Smooth muscle cell (in vitro differentiated cells): ENCODE results near the gene NRIP3. TPM values are rescaled to one million over a fixed set of nuclear protein-coding genes. Genes with fewer than 3 reads are reported as not detected.
A peak's percentile ranks its signal among the peaks of the same experiment; 100 is the strongest.
"Not testable (repeated sequence)": the region's sequence is repeated elsewhere in the genome, so short reads cannot be mapped to it uniquely, and the experiment has no call there.

Experiments
- DNase-seq: peaks from one replicate; lab custom pipeline; 2025; ENCODE audit not compliant: unreplicated experiment; lab: John Stamatoyannopoulos, UW
- H2AFZ ChIP-seq: fragments of 200-600 bp; sonication (generic); 2 replicates; pipeline ENCODE4 v1.6.0; 2016; ENCODE audit warnings: antibody characterized with exemption, low read depth, mild to moderate bottlenecking
- H3F3A ChIP-seq: fragments of 200-600 bp; sonication (generic); 2 replicates; pipeline ENCODE4 v1.6.0; 2017; ENCODE audit warnings: antibody characterized with exemption, low read depth
- H3K27ac ChIP-seq: fragments of 200-600 bp; sonication (generic); 2 replicates; pipeline ENCODE4 v1.5.1; 2016; ENCODE audit warnings: low read depth, mild to moderate bottlenecking
- H3K27me3 ChIP-seq: fragments of 200-600 bp; sonication (generic); 2 replicates; pipeline ENCODE4 v1.6.1; 2016; ENCODE audit warnings: low read depth, mild to moderate bottlenecking
- H3K36me3 ChIP-seq: fragments of 200-600 bp; sonication (generic); 2 replicates; pipeline ENCODE4 v1.5.1; 2016; ENCODE audit warnings: low read depth
- H3K4me1 ChIP-seq: fragments of 200-600 bp; sonication (generic); 2 replicates; pipeline ENCODE4 v1.5.1; 2016; ENCODE audit warnings: low read depth
- H3K4me2 ChIP-seq: fragments of 200-600 bp; sonication (generic); 2 replicates; pipeline ENCODE4 v1.6.0; 2016; ENCODE audit warnings: mild to moderate bottlenecking
- H3K4me3 ChIP-seq: fragments of 200-600 bp; sonication (generic); 2 replicates; pipeline ENCODE4 v1.5.1; 2016; ENCODE audit warnings: mild to moderate bottlenecking
- H3K79me2 ChIP-seq: fragments of 200-600 bp; sonication (generic); 2 replicates; pipeline ENCODE4 v1.6.0; 2016; ENCODE audit warnings: low read depth, mild to moderate bottlenecking
- H3K9ac ChIP-seq: fragments of 200-600 bp; sonication (generic); 2 replicates; pipeline ENCODE4 v1.6.0; 2016; ENCODE audit warnings: low read depth
- H3K9me3 ChIP-seq: fragments of 200-600 bp; sonication (generic); replicated peaks from 2 replicates; pipeline ENCODE4 v1.5.1; 2016; ENCODE audit warnings: low read depth
- H4K20me1 ChIP-seq: fragments of 200-600 bp; sonication (generic); 2 replicates; pipeline ENCODE4 v1.6.0; 2016; ENCODE audit warnings: low read depth
- WGBS: methylation state at CpG from one replicate; pipeline ENCODE4 v1.1.7; 2016; ENCODE audit warnings: low lambda C conversion rate; 5-methylcytosine and 5-hydroxymethylcytosine counted together
- polyA plus RNA-seq: library from polyadenylated mRNA; unstranded; fragments of >200 nt; fragmentation: Nextera tagmentation; extraction: Ambion mirVana; gene quantifications from 2 replicates; pipeline ENCODE4 v1.2.1, GENCODE V29; 2016
- total RNA-seq: library from RNA; depleted of rRNA; stranded (reverse); fragments of >200 nt; gene quantifications from 2 replicates; pipeline ENCODE4 v1.2.3, GENCODE V29; 2014
- TF ChIP-seq, protein P1 (sequence below): fragments of 200-600 bp; sonication (generic); IDR thresholded peaks from 2 replicates; pipeline ENCODE4 v1.5.1; 2017; ENCODE audit warnings: borderline replicate concordance, mild to moderate bottlenecking, antibody characterized with exemption; ENCODE audit not compliant: insufficient read depth, poor library complexity, severe bottlenecking

The NRIP3 gene
- total and polyA plus RNA-seq, 2 experiments from 2014 or later = 10.1 to 19.6 TPM

- 75% methylated on average over 1 of the region's 1 CpG for WGBS
- no peak overlapping the region for H2AFZ ChIP-seq
Observed at GRCh38 chr11:8989453-8989852, 14.3 kb downstream of the NRIP3 start.

GRCh38 chr11:8988329-8989234 lies 15.2 kb downstream of the NRIP3 start:
- Histone ChIP-seq H3K4me2 (peak overlapping the region; percentile 37), H3K4me1 (no peaks in the 10 kb centered on the region), H3K9ac (no peak overlapping the region), H2AFZ (no peak overlapping the region), H3K27me3 (no peaks in the 10 kb centered on the region), H3F3A (no peaks in the 10 kb centered on the region), H3K27ac (peak overlapping the region; percentile 4), H4K20me1 (peaks cover 3% of the 10 kb centered on the region), H3K4me3 (no peak overlapping the region), H3K36me3 (no peaks in the 10 kb centered on the region), H3K9me3 (no peaks in the 10 kb centered on the region), H3K79me2 (no peaks in the 10 kb centered on the region)
- no peak for DNase-seq
- TF ChIP-seq, protein P1, sequence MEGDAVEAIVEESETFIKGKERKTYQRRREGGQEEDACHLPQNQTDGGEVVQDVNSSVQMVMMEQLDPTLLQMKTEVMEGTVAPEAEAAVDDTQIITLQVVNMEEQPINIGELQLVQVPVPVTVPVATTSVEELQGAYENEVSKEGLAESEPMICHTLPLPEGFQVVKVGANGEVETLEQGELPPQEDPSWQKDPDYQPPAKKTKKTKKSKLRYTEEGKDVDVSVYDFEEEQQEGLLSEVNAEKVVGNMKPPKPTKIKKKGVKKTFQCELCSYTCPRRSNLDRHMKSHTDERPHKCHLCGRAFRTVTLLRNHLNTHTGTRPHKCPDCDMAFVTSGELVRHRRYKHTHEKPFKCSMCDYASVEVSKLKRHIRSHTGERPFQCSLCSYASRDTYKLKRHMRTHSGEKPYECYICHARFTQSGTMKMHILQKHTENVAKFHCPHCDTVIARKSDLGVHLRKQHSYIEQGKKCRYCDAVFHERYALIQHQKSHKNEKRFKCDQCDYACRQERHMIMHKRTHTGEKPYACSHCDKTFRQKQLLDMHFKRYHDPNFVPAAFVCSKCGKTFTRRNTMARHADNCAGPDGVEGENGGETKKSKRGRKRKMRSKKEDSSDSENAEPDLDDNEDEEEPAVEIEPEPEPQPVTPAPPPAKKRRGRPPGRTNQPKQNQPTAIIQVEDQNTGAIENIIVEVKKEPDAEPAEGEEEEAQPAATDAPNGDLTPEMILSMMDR = no peak
- 44% methylated on average over 3 of the region's 3 CpGs for WGBS

More at GRCh38 chr11:8989453-8989852, 14.3 kb downstream of the NRIP3 start:
- no peaks in the 10 kb centered on the region for H3K36me3 ChIP-seq
- peak overlapping the region; percentile 37 for H3K4me2 ChIP-seq
- peak overlapping the region; percentile 4 for H3K27ac ChIP-seq
- no peaks in the 10 kb centered on the region for H3F3A ChIP-seq
- H3K9me3 ChIP-seq = no peaks in the 10 kb centered on the region
- peaks cover 4% of the 10 kb centered on the region for H3K4me1 ChIP-seq
- H3K27me3 ChIP-seq = no peaks in the 10 kb centered on the region
- H4K20me1 ChIP-seq = peaks cover 3% of the 10 kb centered on the region
- no peak overlapping the region for H3K4me3 ChIP-seq
- no peak for DNase-seq
- no peak overlapping the region for H3K9ac ChIP-seq
- H3K79me2 ChIP-seq = no peaks in the 10 kb centered on the region
- TF ChIP-seq, protein P1 = no peak

- Histone ChIP-seq H2AFZ (no peak overlapping the region), H3K27ac (no peak overlapping the region), H3K4me3 (no peak overlapping the region), H3K9me3 (no peaks in the 10 kb centered on the region), H3K9ac (no peak overlapping the region), H3F3A (no peaks in the 10 kb centered on the region), H3K4me1 (no peaks in the 10 kb centered on the region), H4K20me1 (peaks cover 3% of the 10 kb centered on the region), H3K79me2 (no peaks in the 10 kb centered on the region), H3K4me2 (no peak overlapping the region), H3K27me3 (no peaks in the 10 kb centered on the region), H3K36me3 (no peaks in the 10 kb centered on the region)
- no peak for DNase-seq
- TF ChIP-seq, protein P1 = no peak
- 91% methylated on average over 2 of the region's 2 CpGs for WGBS
Observed at GRCh38 chr11:8987446-8987845, 16.4 kb downstream of the NRIP3 start.

DNA sequence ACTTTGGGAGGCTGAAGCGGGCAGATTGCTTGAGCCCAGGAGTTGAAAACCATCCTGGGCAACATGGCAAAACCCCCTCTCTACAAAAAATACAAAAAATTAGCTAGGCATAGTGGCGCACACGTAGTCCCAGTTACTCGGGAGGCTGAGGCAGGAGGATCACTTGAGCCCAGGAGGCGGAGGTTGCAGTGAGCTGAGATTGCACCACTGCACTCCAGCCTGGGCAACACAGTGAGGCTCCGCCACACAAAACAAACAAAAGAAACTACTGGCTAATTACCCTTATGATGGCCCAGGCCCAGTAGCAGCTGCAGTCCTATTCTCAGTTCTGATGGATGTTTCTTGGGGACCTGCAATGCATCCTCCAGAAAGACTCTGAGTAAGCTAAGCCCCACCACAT lies 17.0 kb downstream of the NRIP3 start:
- H3K36me3 ChIP-seq, H3K27me3 ChIP-seq, H3K79me2 ChIP-seq, H3K27ac ChIP-seq, H4K20me1 ChIP-seq, H3K4me3 ChIP-seq, H3K4me1 ChIP-seq, H3F3A ChIP-seq, DNase-seq, H3K9me3 ChIP-seq, H3K4me2 ChIP-seq, H2AFZ ChIP-seq, H3K9ac ChIP-seq: not testable (repeated sequence)
- WGBS = 92% methylated on average over 6 of the region's 6 CpGs
